ENCODE measurements around the gene KRTAP6-3.

GRCh38 chr21:30590297-30590696 is 1.9 kb upstream of the KRTAP6-3 start, which contains the start of gene KRTAP22-2:
- TF ChIP-seq POLR2A (IDR thresholded peaks at IDR 0.05) (no peak), CTCF (IDR thresholded peaks at IDR 0.05) (no peak)

All from esophagus squamous epithelium (tissue), 4 donors.